ENCODE results near the gene USP21.

DNA sequence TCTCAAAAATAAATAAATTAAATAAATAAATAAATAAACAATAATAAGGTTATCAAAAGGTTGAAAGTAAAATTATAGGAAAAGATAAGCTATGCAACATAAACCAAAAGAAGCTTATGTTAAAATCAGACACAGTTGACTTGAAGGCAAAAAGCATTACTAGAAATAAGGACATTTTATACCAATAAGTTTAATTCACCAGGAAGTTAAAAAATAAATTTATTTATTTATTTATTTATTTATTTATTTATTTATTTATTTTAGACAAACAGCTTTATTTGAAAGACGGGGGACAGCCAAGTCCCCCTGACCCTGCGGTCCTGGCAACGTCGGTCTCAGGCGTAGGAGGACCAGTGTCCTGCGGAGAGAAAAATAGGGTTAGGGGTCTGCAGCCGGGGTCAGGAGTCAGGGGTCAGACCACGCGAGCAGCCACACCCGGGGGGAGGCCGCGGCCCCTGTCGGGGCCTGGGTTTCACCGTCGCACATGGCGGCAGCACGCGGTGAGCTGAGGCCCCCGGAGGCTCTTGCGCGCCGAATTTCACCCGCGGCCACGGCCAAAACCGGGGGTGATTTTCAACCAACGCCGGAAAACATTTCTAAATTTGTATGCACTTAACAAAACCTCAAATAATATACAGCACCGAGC is 18.4 kb upstream of the USP21 start:
- TF ChIP-seq CTCF (IDR thresholded peaks at IDR 0.05) (no peak), POLR2A (IDR thresholded peaks at IDR 0.05) (no peak)
